ENCODE measurements around the gene MRPS16.
"Not testable (repeated sequence)": the region's sequence is repeated elsewhere in the genome, so short reads cannot be mapped to it uniquely, and the experiment has no call there.

The MRPS16 gene

GRCh38 chr10:73252445-73253224 is at the start of gene MRPS16:
Gene MRPS16, minus strand, starts transcription at chr10:73252644. Its CDS starts 162 bp downstream, at chr10:73252482.
- DNase-seq (ENCODE audit: low spot score), result peak; percentile 94

- DNase-seq (ENCODE audit: low spot score), result no peak
These were observed 44.5 kb upstream of the MRPS16 start for GRCh38 chr10:73296946-73297345.

DNA sequence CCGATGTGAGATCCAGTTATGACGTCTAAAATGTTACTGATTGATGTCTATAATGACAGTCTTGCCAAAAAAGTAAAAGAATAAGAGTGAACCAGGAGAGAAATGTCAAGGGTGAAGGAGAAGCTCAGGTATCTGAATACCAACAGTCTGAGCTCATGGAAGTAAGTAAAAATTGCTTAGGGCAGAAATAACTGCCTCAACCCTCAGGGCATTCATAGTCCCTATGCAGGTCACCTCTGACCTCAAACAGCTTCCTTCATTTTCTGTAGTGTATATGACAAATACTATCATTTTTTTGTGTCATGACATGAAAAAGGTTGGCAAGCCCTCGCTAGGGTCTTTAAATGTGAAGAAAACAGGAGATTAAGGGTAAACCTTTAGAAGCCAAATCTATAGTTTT is 41.0 kb upstream of the MRPS16 start:
- no peak for DNase-seq (ENCODE audit: low spot score)

DNA sequence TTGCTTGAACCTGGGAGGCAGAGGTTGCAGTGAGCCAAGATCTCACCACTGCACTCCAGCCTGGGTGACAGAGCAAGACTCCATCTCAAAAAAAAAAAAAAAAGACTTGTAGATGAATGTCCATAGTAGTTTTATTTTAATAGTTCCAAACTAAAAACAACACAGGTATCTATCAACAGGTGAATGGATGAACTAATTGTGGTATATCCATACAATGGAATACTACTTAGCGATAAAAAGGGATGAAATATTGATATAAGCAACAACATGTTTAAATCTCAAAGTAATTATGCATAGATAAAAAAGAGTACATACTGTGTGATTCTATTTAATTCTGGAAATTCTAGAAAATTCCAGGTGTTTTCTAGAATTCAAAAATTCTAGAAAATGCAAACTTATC is 37.5 kb upstream of the MRPS16 start:
- DNase-seq (ENCODE audit: low spot score), result no peak

DNA sequence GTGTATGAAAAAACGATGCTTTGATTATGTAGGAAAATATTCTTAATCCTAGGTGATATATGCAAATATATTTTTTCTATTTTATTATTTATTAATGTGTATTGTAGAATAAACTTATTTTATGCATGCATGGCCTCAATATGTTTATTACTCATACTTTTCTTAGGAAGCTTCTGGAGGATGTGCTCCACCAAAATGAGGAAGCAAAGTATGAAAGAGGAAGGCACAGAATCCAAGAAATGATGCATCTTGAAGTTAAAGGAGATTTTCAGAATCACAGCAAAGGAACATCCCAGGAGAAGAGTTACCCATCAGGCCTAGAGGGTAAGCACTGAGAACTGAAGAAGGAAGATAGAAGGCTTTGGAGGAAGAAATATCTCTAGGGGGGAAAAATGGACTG is 35.0 kb upstream of the MRPS16 start:
- no peak for DNase-seq (ENCODE audit: low spot score)

DNA sequence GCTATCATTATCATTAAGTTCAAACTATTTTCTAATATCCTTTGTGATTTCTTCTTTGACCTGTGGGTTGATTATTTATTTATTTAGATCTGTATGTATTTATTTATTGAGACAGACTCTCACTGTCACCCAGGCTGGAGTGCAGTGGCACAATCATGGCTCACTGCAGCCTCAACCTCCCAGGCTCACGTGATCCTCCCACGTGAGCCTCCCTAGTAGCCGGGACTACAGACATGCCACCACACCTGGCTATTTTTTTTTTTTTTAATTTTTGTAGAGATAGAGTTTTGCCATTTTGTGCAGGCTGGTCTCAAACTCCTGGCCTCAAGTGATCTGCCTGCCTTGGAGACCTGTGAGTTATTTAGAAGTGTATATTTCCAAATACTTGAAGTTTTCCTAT is 28.7 kb upstream of the MRPS16 start:
- no peak for DNase-seq (ENCODE audit: low spot score)

DNA sequence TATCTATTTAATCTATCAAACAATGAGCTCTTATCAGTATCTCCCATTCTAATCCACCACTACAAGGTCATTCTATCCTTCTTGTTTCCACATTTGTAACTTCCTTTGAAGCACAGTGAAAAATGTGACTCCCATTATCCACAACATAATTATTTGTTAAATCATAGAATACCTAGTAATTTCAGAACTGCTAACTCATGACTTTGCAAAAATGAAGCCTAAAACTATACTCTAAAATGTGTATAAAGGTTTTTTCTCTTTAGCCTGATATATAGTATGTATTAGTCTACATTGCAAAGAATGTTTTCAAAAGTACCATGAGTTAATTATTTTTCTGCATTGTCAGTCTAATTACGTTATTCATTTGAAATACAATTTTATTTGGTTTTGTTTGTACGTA is 12.0 kb upstream of the MRPS16 start:
- no peak for DNase-seq (ENCODE audit: low spot score)

DNA sequence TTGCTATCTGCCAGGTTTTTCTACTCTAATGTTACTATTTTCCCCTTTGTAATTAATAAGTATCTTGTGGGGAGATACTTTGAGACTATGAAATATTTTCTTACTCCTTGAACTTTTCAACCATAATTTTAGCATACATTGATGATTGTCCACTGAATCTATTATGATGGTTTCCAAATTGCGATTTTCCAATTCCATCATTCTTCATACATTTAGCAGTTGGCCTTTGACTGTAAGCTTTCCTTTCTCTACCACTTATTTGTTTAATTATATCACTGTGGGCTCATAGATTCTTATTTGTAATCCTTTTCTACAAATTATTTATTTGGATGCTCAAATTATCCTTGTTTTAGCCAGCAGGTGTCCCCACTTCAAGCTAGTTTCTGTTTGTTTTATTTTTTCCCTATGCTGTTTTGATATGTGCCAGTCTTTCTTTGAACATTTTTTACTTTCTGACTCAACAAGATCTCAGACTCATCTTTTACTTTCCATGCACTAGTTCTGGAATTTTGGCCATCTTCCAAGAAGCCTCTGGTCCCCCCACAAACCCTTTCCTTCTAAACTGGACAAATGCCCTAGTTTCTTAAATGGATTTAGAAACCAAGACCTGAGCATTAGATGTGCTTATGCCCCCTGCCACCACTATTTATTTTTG is 11.4 kb upstream of the MRPS16 start:
- DNase-seq (ENCODE audit: low spot score), result no peak

- no peak for DNase-seq (ENCODE audit: low spot score)
These were observed 10.6 kb upstream of the MRPS16 start for GRCh38 chr10:73262880-73263555.

- no peak for DNase-seq (ENCODE audit: low spot score)
These were observed 9.8 kb upstream of the MRPS16 start for GRCh38 chr10:73262105-73262730.

DNA sequence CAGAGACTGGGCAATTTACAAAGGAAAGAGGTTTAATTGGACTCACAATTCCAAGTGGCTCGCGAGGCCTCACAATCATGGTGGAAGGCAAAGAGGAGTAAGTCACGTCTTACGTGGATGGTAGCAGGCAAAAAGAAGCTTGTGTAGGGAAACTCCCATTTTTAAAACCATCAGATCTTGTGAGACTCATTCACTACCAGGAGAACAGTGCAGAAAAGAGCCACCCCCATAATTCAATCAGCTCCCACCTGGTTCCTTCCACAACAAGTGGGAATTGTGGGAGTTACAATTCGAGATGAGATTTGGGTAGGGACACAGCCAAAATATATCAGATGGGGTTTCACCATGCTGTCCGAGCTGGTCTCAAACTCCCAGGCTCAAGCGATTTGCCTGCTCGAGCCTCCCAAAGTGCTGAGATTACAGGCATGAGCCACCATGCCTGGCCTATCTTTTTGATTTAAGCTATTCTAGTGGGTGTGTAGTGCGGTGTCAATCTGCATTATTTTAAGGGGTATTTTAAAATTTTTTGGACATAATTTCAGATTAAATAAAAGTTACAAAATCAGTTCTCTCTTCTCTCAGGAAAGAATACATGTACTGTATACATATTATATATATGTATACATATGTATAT is 9.0 kb upstream of the MRPS16 start:
- DNase-seq (ENCODE audit: low spot score), result no peak

DNA sequence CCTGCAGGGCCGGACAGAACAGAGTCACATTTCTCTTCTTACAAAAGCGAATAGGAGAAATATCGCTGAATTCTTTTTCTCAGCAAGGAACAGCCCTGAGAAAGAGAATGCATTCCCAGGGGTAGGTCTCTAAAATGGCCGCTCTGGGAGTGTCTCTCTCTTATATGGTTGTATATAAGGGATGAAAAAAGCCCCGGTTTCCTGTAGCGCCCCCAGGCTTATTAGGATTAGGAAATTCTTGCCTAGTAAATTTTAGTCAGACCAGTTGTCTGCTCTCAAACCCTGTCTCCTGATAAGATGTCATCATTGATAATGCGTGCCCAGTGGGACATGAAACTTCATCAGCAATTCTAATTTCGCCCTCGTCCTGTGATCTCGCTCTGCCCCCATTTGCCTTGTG is 6.2 kb upstream of the MRPS16 start:
- DNase-seq (ENCODE audit: low spot score), result not testable (repeated sequence)

GRCh38 chr10:73253225-73253555 is 746 bp upstream of the MRPS16 start:
- DNase-seq (ENCODE audit: low spot score), result peak; percentile 39

DNA sequence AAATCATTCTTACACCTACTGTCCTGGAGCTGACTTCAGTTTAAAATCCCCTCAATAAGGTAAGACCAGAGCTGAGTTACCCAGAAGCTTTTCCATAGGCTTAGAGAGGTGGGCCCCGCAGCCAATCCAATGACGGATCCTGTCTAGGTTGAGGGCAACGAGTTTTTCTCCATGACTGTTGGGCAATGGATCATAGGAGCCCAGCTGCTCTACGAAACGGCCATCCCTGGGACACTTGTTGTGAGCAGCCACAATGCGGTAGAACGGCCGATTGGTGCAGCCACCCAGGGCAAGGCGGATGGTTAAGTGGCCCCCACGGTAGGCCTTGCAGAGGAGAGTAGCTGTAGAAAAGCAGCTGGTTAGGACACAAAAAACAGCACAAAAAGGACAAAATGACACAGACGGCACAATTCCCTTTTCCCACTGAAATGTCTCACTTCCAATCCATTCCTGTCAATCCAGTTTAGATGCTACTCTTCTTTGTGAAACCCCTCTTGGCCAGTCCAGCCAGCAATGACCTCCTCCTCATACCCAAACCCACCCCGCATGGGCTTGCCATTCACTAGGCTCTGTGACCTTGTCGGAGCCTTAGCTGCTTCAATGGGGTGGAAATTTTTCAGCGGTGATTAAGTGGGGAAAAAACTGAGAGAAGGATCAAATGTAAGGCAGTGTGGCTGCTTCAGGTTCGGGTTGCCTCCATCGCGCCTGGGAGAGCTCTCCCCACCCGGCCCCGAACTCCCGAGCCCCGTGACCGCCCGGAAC is 580 bp downstream of the MRPS16 start:
- no peak for DNase-seq (ENCODE audit: low spot score)

- no peak for DNase-seq (ENCODE audit: low spot score)
These were observed 4.2 kb downstream of the MRPS16 start for GRCh38 chr10:73248259-73248724.

GRCh38 chr10:73247509-73248258 is 4.8 kb downstream of the MRPS16 start:
- no peak for DNase-seq (ENCODE audit: low spot score)

- peak; percentile 93 for DNase-seq (ENCODE audit: low spot score)
These were observed 5.6 kb downstream of the MRPS16 start, which contains the start of gene DNAJC9 for GRCh38 chr10:73246646-73247508. Gene DNAJC9, minus strand, starts transcription at chr10:73247255. Its CDS starts 66 bp downstream, at chr10:73247189.

- no peak for DNase-seq (ENCODE audit: low spot score)
These were observed 6.2 kb downstream of the MRPS16 start for GRCh38 chr10:73246322-73246645.

GRCh38 chr10:73244866-73245477 is 7.5 kb downstream of the MRPS16 start:
- no peak for DNase-seq (ENCODE audit: low spot score)

Data from iPS-NIHi11 (cell line).